GF-D8 (cell line): Measurements from ENCODE around the gene TBL1X.

ENCODE experiments used
- DNase-seq: peaks from one replicate; lab custom pipeline; 2025; lab: John Stamatoyannopoulos, UW

TBL1X gene

GRCh38 chrX:9587642-9588041 lies 122.8 kb downstream of the TBL1X start:
- DNase-seq, result no peak

- DNase-seq, result no peak
Measured at GRCh38 chrX:9591496-9591895, 126.6 kb downstream of the TBL1X start.

- DNase-seq, result no peak
Measured at GRCh38 chrX:9593756-9594155, 128.9 kb downstream of the TBL1X start.

- no peak for DNase-seq
Measured at GRCh38 chrX:9595174-9595573, 130.3 kb downstream of the TBL1X start.

- DNase-seq, result no peak
Measured at GRCh38 chrX:9596837-9597236, 132.0 kb downstream of the TBL1X start.

GRCh38 chrX:9597361-9598035 lies 132.6 kb downstream of the TBL1X start:
- no peak for DNase-seq

- no peak for DNase-seq
Measured at GRCh38 chrX:9598344-9598743, 133.5 kb downstream of the TBL1X start.

- DNase-seq, result no peak
Measured at GRCh38 chrX:9604111-9604907, 139.5 kb downstream of the TBL1X start.

GRCh38 chrX:9604908-9605306 lies 140.0 kb downstream of the TBL1X start:
- DNase-seq, result no peak

GRCh38 chrX:9605484-9605883 lies 140.6 kb downstream of the TBL1X start:
- DNase-seq, result no peak

- no peak for DNase-seq
Measured at GRCh38 chrX:9606971-9607370, 142.1 kb downstream of the TBL1X start.

GRCh38 chrX:9609499-9609898 lies 144.6 kb downstream of the TBL1X start:
- no peak for DNase-seq

- DNase-seq, result no peak
Measured at GRCh38 chrX:9609987-9610386, 145.1 kb downstream of the TBL1X start.

GRCh38 chrX:9610771-9611392 lies 146.0 kb downstream of the TBL1X start:
- DNase-seq, result no peak

GRCh38 chrX:9611436-9612145 lies 146.7 kb downstream of the TBL1X start:
- DNase-seq, result no peak

- DNase-seq, result no peak
Measured at GRCh38 chrX:9612146-9612505, 147.3 kb downstream of the TBL1X start.

- DNase-seq, result no peak
Measured at GRCh38 chrX:9614016-9614415, 149.2 kb downstream of the TBL1X start.

- no peak for DNase-seq
Measured at GRCh38 chrX:9619133-9619532, 154.3 kb downstream of the TBL1X start.

GRCh38 chrX:9619581-9619980 lies 154.7 kb downstream of the TBL1X start:
- no peak for DNase-seq

- DNase-seq, result no peak
Measured at GRCh38 chrX:9622128-9622527, 157.3 kb downstream of the TBL1X start.

GRCh38 chrX:9626379-9626778 lies 161.5 kb downstream of the TBL1X start:
- no peak for DNase-seq

- DNase-seq, result no peak
Measured at GRCh38 chrX:9627922-9628321, 163.1 kb downstream of the TBL1X start.
